HG02885 (cell line): ENCODE results near the gene STX8.

ENCODE experiments used
- ATAC-seq: cut with Tn5 transposase; IDR thresholded peaks from one replicate; pipeline ENCODE4 v1.9.1; 2021; ENCODE audit warnings: mild to moderate bottlenecking; ENCODE audit not compliant: unreplicated experiment, poor library complexity

STX8 gene

GRCh38 chr17:9233761-9234160 lies 341.9 kb downstream of the STX8 start:
- ATAC-seq = no peak

GRCh38 chr17:9233271-9233599 lies 342.4 kb downstream of the STX8 start:
- ATAC-seq = no peak

- no peak for ATAC-seq
Measured at GRCh38 chr17:9232591-9233270, 342.9 kb downstream of the STX8 start.

GRCh38 chr17:9232155-9232475 lies 343.5 kb downstream of the STX8 start:
- ATAC-seq = no peak

GRCh38 chr17:9231449-9232154 lies 344.0 kb downstream of the STX8 start:
- ATAC-seq = no peak

- ATAC-seq = no peak
Measured at GRCh38 chr17:9230861-9231260, 344.8 kb downstream of the STX8 start.

GRCh38 chr17:9230346-9230745 lies 345.3 kb downstream of the STX8 start:
- ATAC-seq = no peak

- ATAC-seq = no peak
Measured at GRCh38 chr17:9229826-9230201, 345.8 kb downstream of the STX8 start.

- no peak for ATAC-seq
Measured at GRCh38 chr17:9229160-9229825, 346.3 kb downstream of the STX8 start.

- no peak for ATAC-seq
Measured at GRCh38 chr17:9228408-9229159, 347.0 kb downstream of the STX8 start.

GRCh38 chr17:9227819-9228407 lies 347.7 kb downstream of the STX8 start:
- ATAC-seq = no peak

- ATAC-seq = no peak
Measured at GRCh38 chr17:9226794-9227135, 348.9 kb downstream of the STX8 start.

- no peak for ATAC-seq
Measured at GRCh38 chr17:9226130-9226793, 349.4 kb downstream of the STX8 start.

- ATAC-seq = no peak
Measured at GRCh38 chr17:9225305-9226101, 350.1 kb downstream of the STX8 start.

- no peak for ATAC-seq
Measured at GRCh38 chr17:9224485-9224884, 351.1 kb downstream of the STX8 start.

GRCh38 chr17:9223531-9223930 lies 352.1 kb downstream of the STX8 start:
- no peak for ATAC-seq

- no peak for ATAC-seq
Measured at GRCh38 chr17:9221922-9222180, 353.8 kb downstream of the STX8 start.

- ATAC-seq = no peak
Measured at GRCh38 chr17:9221147-9221921, 354.3 kb downstream of the STX8 start.
